ES-I3 (cell line): ENCODE results near the gene TRIM2.

ENCODE experiments used
- H3K36me3 ChIP-seq: 2 replicates; pipeline ENCODE4 v1.6.1; 2013; ENCODE audit warnings: mild to moderate bottlenecking, low read length, control low read depth, moderate library complexity; ENCODE audit not compliant: insufficient read depth
- H3K4me1 ChIP-seq: 2 replicates; pipeline ENCODE4 v1.6.1; 2013; ENCODE audit warnings: mild to moderate bottlenecking, control low read depth, low read length; ENCODE audit not compliant: insufficient read depth
- H3K9ac ChIP-seq: 2 replicates; pipeline ENCODE4 v1.6.1; 2013; ENCODE audit warnings: low read depth, mild to moderate bottlenecking, low read length, moderate library complexity
- H3K9me3 ChIP-seq: 2 replicates; pipeline ENCODE4 v1.6.1; 2013; ENCODE audit warnings: mild to moderate bottlenecking, low read length, moderate library complexity; ENCODE audit not compliant: control insufficient read depth, insufficient read depth

The TRIM2 gene

GRCh38 chr4:153241970-153242838 lies 38.0 kb downstream of the TRIM2 start:
- no peaks in the 10 kb centered on the region for H3K36me3 ChIP-seq
- H3K9me3 ChIP-seq = no peaks in the 10 kb centered on the region
- peaks cover 22% of the 10 kb centered on the region for H3K4me1 ChIP-seq
- no peak overlapping the region for H3K9ac ChIP-seq

GRCh38 chr4:153242839-153243324 lies 38.6 kb downstream of the TRIM2 start:
- Histone ChIP-seq H3K4me1 (peaks cover 22% of the 10 kb centered on the region), H3K9ac (no peak overlapping the region), H3K9me3 (no peaks in the 10 kb centered on the region), H3K36me3 (no peaks in the 10 kb centered on the region)

GRCh38 chr4:153243468-153243867 lies 39.2 kb downstream of the TRIM2 start:
- Histone ChIP-seq H3K9me3 (no peaks in the 10 kb centered on the region), H3K4me1 (peaks cover 26% of the 10 kb centered on the region), H3K36me3 (no peaks in the 10 kb centered on the region), H3K9ac (no peak overlapping the region)

- no peaks in the 10 kb centered on the region for H3K9me3 ChIP-seq
- no peak overlapping the region for H3K9ac ChIP-seq
- peaks cover 28% of the 10 kb centered on the region for H3K4me1 ChIP-seq
- no peaks in the 10 kb centered on the region for H3K36me3 ChIP-seq
Measured at GRCh38 chr4:153244969-153245368, 40.7 kb downstream of the TRIM2 start.

- H3K36me3 ChIP-seq = no peaks in the 10 kb centered on the region
- H3K4me1 ChIP-seq = peaks cover 28% of the 10 kb centered on the region
- H3K9ac ChIP-seq = no peak overlapping the region
- no peaks in the 10 kb centered on the region for H3K9me3 ChIP-seq
Measured at GRCh38 chr4:153245775-153246174, 41.5 kb downstream of the TRIM2 start.

- Histone ChIP-seq H3K9me3 (no peaks in the 10 kb centered on the region), H3K36me3 (no peaks in the 10 kb centered on the region), H3K4me1 (peaks cover 22% of the 10 kb centered on the region), H3K9ac (no peak overlapping the region)
Measured at GRCh38 chr4:153246446-153247115, 42.3 kb downstream of the TRIM2 start.

- Histone ChIP-seq H3K4me1 (peaks cover 16% of the 10 kb centered on the region), H3K9me3 (no peaks in the 10 kb centered on the region), H3K36me3 (no peaks in the 10 kb centered on the region), H3K9ac (no peak overlapping the region)
Measured at GRCh38 chr4:153247116-153247490, 42.9 kb downstream of the TRIM2 start.

GRCh38 chr4:153248641-153249198 lies 44.5 kb downstream of the TRIM2 start:
- H3K4me1 ChIP-seq = peaks cover 5% of the 10 kb centered on the region; the same call in 1 of the 2 replicates
- no peaks in the 10 kb centered on the region for H3K9me3 ChIP-seq
- peak overlapping the region; percentile 70 for H3K9ac ChIP-seq
- H3K36me3 ChIP-seq = no peaks in the 10 kb centered on the region

- peak overlapping the region; percentile 70 for H3K9ac ChIP-seq
- peaks cover 5% of the 10 kb centered on the region; the same call in 1 of the 2 replicates for H3K4me1 ChIP-seq
- H3K9me3 ChIP-seq = no peaks in the 10 kb centered on the region
- H3K36me3 ChIP-seq = no peaks in the 10 kb centered on the region
Measured at GRCh38 chr4:153249199-153250041, 45.2 kb downstream of the TRIM2 start.

- H3K36me3 ChIP-seq = no peaks in the 10 kb centered on the region
- H3K9ac ChIP-seq = no peak overlapping the region
- H3K4me1 ChIP-seq = peaks cover 13% of the 10 kb centered on the region
- H3K9me3 ChIP-seq = no peaks in the 10 kb centered on the region
Measured at GRCh38 chr4:153252122-153252521, 47.9 kb downstream of the TRIM2 start.

- Histone ChIP-seq H3K36me3 (no peaks in the 10 kb centered on the region), H3K9me3 (no peaks in the 10 kb centered on the region), H3K4me1 (peaks cover 19% of the 10 kb centered on the region)
Measured at GRCh38 chr4:153255233-153255632, 51.0 kb downstream of the TRIM2 start.

GRCh38 chr4:153257151-153257620 lies 52.9 kb downstream of the TRIM2 start:
- peak overlapping the region; percentile 65 for H3K9ac ChIP-seq
- H3K36me3 ChIP-seq = no peaks in the 10 kb centered on the region
- peaks cover 32% of the 10 kb centered on the region; the same call in 1 of the 2 replicates for H3K4me1 ChIP-seq
- no peaks in the 10 kb centered on the region for H3K9me3 ChIP-seq

More at GRCh38 chr4:153255233-153255632, 51.0 kb downstream of the TRIM2 start:
- H3K9ac ChIP-seq = no peak overlapping the region

GRCh38 chr4:153257991-153258390 lies 53.7 kb downstream of the TRIM2 start:
- H3K9me3 ChIP-seq = no peaks in the 10 kb centered on the region
- H3K4me1 ChIP-seq = peaks cover 32% of the 10 kb centered on the region; the same call in 1 of the 2 replicates
- H3K9ac ChIP-seq = peak overlapping the region; percentile 65
- H3K36me3 ChIP-seq = no peaks in the 10 kb centered on the region

- Histone ChIP-seq H3K36me3 (no peaks in the 10 kb centered on the region), H3K4me1 (peaks cover 32% of the 10 kb centered on the region; the same call in 1 of the 2 replicates), H3K9ac (peak overlapping the region; percentile 65; the same call in 1 of the 2 replicates), H3K9me3 (no peaks in the 10 kb centered on the region)
Measured at GRCh38 chr4:153258750-153259149, 54.5 kb downstream of the TRIM2 start.
